Activated naive CD4-positive, alpha-beta T cell (primary cell): ENCODE data around the gene ZDHHC8.

ENCODE experiments used
- DNase-seq, 4 experiments: peaks; one replicate each; lab custom pipeline; 2025; lab: John Stamatoyannopoulos, UW

Gene ZDHHC8

GRCh38 chr22:20128902-20129746 lies 2.5 kb upstream of the ZDHHC8 start:
- peak in 2 of 4 experiments; percentile 18 to 32 for DNase-seq

- no peak for DNase-seq
Measured at GRCh38 chr22:20129747-20130014, 1.9 kb upstream of the ZDHHC8 start.

- no peak for DNase-seq
Measured at GRCh38 chr22:20130319-20130718, 1.3 kb upstream of the ZDHHC8 start.

GRCh38 chr22:20130731-20131596 lies 640 bp upstream of the ZDHHC8 start:
- peak; percentile 50 to 76 (median 60) for DNase-seq

- DNase-seq: no peak
Measured at GRCh38 chr22:20131859-20132685, 468 bp downstream of the ZDHHC8 start.

GRCh38 chr22:20132686-20133246 lies 1.2 kb downstream of the ZDHHC8 start:
- DNase-seq: no peak

GRCh38 chr22:20133930-20134549 lies 2.4 kb downstream of the ZDHHC8 start:
- DNase-seq: no peak

- DNase-seq: no peak
Measured at GRCh38 chr22:20135265-20135664, 3.7 kb downstream of the ZDHHC8 start.

GRCh38 chr22:20135806-20136602 lies 4.4 kb downstream of the ZDHHC8 start:
- DNase-seq: no peak

- no peak for DNase-seq
Measured at GRCh38 chr22:20136603-20136873, 4.9 kb downstream of the ZDHHC8 start.

GRCh38 chr22:20137113-20137512 lies 5.5 kb downstream of the ZDHHC8 start:
- no peak for DNase-seq

- DNase-seq: no peak
Measured at GRCh38 chr22:20137671-20138416, 6.2 kb downstream of the ZDHHC8 start.

GRCh38 chr22:20138417-20138738 lies 6.8 kb downstream of the ZDHHC8 start:
- DNase-seq: no peak

- no peak for DNase-seq
Measured at GRCh38 chr22:20138868-20139267, 7.3 kb downstream of the ZDHHC8 start.

- DNase-seq: no peak
Measured at GRCh38 chr22:20139391-20140106, 7.9 kb downstream of the ZDHHC8 start.

- DNase-seq: no peak
Measured at GRCh38 chr22:20140107-20140445, 8.5 kb downstream of the ZDHHC8 start.

- no peak for DNase-seq
Measured at GRCh38 chr22:20140521-20140964, 8.9 kb downstream of the ZDHHC8 start.

- no peak for DNase-seq
Measured at GRCh38 chr22:20141186-20142077, 9.8 kb downstream of the ZDHHC8 start.
